GM18868 (cell line): ENCODE data around the gene SULT1A1.
"Not testable (repeated sequence)": the region's sequence is repeated elsewhere in the genome, so short reads cannot be mapped to it uniquely, and the experiment has no call there.

ENCODE experiments used
- ATAC-seq: cut with Tn5 transposase; IDR thresholded peaks from one replicate; pipeline ENCODE4 v1.9.1; 2021; ENCODE audit warnings: mild to moderate bottlenecking, moderate library complexity; ENCODE audit not compliant: unreplicated experiment

Gene SULT1A1

DNA sequence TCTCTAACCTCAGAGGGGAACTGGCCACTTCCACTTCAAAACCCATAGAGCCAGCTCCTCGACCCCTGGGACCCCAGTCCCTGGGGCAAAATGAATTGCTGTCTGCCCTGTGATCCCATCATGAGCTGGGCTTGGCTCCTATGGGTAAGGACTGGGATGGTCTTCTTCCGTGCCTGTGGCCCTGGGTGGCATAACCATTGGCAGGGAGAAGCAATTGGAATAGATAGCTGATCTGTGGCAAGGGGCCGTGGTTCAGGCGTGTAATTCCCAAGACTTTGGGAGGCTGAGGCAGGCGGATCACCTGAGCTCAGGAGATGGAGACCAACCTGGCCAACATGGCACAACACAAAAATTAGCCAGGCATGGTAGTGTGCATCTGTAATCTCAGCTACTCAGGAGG, 17.3 kb downstream of the SULT1A1 start:
- ATAC-seq = no peak

GRCh38 chr16:28591355-28591754, 18.5 kb downstream of the SULT1A1 start:
- ATAC-seq = no peak

- ATAC-seq = no peak
Measured at GRCh38 chr16:28590384-28591340, 19.2 kb downstream of the SULT1A1 start.

DNA sequence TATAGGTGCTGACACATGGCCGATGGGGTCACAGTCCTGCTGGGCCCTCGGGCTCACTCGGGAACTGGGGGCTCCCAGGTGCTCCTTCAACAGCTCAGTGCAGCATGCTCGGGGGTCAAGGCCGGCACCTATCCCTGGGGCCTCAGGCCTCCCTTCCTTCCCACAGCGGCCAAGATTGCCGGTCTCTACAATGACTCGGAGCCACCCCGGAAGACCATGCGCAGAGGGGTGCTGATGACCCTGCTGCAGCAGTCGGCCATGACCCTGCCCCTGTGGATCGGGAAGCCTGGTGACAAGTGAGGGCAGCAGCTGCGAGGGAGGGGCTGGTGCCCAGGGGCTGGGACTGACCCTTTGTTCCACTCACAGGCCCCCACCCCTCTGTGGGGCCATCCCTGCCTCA, 19.9 kb downstream of the SULT1A1 start:
- no peak for ATAC-seq

GRCh38 chr16:28589069-28589468, 20.8 kb downstream of the SULT1A1 start:
- no peak for ATAC-seq

DNA sequence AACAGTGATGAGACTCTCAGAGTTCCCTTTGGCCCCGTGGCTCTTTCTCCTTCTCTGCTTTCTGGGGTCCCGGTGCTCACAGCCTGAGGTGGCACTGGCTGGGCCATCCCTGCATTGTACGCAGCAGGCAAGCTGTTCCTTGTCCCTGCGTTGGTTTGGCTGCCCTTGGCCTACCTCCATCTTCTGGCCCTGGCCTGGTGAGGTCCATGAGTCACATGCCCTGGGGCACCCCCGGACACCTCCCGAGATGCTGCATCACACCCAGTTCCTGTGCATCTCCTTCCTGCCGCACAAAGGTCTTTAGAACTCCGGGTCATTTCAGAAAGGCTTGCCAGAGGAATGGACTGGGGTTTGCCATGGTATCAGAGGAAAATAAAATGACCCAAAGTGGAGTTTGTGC, 22.5 kb downstream of the SULT1A1 start:
- no peak for ATAC-seq

GRCh38 chr16:28586466-28586865, 23.4 kb downstream of the SULT1A1 start:
- ATAC-seq = no peak

DNA sequence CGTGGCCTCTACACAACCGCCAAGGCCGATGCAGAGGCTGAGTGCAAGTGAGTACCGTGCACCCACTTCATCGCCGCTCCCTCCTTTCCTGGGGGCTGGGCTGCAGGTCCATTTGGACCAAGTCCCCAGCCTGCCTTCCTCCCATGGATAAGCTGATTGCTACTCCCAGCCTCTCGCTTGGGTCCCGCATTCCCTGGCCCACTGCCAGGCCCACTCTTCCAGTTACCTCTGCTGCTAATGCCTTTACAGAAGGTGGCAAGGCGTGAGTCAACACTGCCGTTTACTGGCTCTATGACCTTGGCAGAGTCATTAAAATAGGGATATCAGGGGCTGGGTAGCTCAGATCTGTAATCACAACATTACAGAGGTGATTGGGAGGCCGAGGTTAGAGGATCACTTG, 24.2 kb downstream of the SULT1A1 start:
- no peak for ATAC-seq

DNA sequence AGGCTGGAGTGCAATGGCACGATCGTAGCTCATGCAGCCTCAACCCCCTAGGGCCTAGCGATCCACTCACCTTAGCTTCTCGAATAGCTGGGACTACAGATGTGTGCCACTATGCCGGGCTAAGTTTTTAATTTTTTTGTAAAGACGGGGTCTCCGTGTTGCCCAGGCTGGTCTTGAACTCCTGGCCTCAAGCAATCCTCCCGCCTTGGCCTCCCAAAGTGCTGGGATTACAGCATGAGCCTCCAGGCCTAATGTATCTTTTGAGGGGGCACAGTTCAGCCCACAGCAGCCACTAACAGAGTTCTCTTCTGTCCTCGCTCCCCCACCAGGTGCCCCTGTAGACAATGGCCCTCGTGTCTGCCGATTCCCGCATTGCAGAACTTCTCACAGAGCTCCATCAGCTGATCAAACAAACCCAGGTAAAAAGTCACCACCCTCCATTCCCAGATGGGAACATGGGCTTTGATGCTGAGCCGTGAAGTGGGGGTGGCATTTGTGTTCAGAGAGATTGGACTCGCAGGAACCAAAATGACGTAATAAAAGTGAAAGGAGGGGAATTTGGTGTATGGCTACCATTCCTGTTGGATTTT, 29.0 kb downstream of the SULT1A1 start:
- no peak for ATAC-seq

DNA sequence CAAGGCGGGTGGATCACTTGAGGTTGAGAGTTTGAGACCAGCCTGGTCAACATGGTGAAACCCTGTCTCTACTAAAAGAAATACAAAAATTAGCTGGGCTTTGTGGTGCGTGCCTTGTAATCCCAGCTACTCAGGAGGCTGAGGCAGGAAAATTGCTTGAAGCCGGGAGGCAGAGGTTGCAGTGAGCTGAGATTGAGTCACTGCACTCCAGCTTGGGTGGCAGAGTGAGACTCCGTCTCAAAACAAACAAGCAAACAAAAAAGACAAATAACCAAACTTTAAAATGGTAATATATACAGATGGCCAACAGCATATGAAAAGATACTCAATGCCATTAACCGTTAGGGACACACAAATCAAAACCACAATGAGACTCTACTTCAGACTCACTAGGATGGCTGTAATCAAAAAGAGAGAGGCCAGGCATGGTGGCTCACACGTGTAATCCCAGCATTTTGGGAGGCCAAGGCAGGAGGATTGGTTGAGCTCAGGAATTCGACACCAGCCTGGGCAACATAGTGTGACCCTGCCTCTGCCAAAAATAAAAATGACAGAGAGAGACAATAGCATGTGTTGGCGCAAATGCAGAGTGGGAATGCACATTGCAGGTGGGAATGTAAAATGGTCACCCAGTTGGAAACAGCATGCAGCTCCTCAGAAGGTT, 34.3 kb downstream of the SULT1A1 start:
- no peak for ATAC-seq

- no peak for ATAC-seq
Measured at GRCh38 chr16:28574925-28575324, 34.9 kb downstream of the SULT1A1 start.

GRCh38 chr16:28573738-28574718, 35.8 kb downstream of the SULT1A1 start:
- ATAC-seq = no peak

DNA sequence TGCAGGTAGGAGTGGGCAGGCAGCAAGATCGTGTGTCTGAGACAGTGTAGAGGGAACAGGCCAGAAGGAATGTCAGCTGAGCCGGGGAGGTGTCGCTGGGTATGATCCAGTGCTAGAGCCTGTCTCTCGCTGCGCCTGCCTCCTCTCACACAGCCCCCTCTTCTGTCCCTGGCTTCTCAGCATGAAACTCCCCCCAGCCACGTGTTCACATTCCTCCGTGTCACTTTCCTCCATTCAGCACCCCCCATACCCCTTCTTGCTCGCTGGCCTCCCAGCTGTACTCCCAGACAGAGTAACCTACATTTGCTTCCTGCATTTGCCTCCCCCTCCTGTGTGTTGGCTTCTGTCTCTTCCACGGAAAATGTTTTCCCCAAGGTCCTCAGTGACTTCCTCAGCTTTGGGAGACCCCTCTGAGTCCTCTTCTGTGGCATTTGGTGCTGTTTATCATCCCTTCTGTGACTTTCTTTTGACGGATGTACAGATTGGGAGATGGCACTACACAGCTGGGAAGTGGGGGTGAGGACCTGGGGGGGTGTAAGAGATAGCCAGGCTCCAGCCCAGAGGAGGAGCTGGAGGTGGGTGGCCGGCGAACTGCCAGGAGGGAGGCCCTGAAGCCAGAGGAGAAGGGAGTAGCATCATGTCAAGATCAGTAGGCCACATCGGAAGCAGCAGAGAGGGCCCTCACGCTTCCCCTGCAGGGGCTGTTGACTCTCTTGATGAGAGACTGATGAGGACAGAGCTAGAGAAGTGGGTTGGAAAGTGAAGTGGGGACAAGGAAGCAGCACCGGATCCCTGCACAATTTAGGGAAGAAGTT, 36.9 kb downstream of the SULT1A1 start:
- no peak for ATAC-seq

DNA sequence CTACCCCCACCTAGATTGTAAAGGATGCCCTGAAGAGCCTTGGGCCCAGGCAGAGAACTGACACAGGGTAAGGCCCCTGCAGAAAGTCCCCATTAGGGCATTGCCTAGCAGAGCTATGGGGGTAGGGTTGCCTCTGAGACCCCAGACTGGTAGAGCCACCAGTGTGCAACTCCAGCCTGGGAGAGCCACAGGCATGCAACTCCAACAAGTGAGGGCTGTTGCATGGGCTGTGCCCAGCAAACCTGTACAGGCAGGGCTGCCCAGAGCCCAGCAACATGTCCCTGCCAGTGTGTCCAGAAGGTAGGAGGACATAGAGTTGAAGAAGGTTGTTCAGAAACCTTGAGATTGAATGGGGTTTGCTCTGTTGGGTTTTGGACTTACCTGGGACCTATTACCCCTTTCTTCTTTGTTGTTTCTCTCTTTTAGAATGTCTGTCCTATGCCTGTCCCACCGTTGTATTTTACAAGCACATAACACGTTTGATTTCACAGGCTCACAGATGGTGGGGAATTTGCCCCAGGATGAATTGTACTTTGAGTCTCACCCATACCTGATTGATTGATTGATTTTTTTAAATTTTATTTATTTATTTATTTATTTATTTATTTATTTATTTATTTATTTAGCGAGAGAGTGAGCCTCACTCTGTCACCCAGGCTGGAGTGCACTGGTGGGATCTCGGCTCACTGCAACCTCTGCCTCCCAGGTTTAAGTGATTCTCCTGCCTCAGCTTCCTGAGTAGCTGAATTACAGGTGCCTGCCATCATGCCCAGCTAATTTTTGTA, 39.7 kb downstream of the SULT1A1 start:
- no peak for ATAC-seq

GRCh38 chr16:28569021-28569420, 40.8 kb downstream of the SULT1A1 start:
- no peak for ATAC-seq

DNA sequence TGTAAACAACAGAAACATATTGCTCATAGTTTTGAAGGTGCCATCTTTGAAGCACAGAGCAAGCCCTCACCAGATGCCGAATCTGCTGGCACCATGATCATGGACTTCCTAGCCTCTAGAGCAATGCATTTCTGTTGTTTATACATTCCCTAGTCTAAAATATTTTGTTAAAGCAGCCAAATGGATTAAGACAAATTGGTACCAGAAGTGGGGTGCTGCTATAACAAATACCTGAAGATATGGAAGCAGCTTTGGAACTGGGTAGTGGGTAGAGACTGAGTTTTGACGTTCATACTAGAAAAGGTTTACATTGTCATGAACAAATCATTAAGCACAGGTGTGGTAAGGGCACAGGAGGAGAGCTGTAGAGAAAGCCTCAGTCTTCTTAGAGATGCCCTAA, 42.6 kb downstream of the SULT1A1 start:
- no peak for ATAC-seq

DNA sequence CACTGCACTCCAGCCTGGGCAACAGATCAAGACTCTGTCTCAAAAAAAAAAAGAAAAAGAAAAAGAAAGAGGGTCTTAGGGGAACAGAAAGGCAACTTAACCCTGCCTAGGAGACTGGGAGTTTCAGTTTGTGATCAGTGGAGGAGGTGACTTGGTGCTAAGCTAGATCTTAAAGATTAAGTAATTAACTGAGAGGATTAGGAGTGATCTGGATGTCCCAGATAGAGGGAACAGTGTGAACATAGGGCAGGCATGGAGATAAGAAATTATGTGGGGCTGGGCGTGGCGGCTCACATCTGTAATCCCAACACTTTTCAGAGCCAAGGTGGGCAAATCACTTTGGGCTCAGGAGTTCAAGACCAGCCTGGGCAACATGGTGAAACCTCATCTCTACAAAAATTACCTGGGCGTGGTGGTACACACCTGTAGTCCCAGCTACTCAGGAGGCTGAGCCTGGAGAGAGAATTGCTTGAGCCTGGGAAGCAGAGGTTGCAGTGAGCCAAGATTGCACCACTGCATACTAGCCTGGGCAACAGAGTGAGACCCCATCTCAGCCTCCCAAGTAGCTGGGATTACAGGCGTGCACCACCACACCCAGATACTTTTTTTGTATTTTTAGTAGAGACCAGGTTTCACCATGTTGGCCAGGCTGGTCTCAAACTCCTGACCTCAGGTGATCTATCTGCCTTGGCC, 43.5 kb downstream of the SULT1A1 start:
- not testable (repeated sequence) for ATAC-seq

GRCh38 chr16:28563218-28563617, 46.6 kb downstream of the SULT1A1 start:
- ATAC-seq = no peak
